Colonic mucosa (tissue), 4 donors: ENCODE data around the gene TRAPPC14. TPM values are rescaled to one million over a fixed set of nuclear protein-coding genes. Genes with fewer than 3 reads are reported as not detected.

Experiments used
- DNase-seq: peaks from one replicate; pipeline ENCODE4 v3.0.0-alpha.2; 2020
- H3K27ac ChIP-seq: fragments of 200-600 bp; one replicate; pipeline ENCODE4 v1.8.0; 2021
- H3K27me3 ChIP-seq: fragments of 200-600 bp; one replicate; pipeline ENCODE4 v1.8.0; 2021
- H3K36me3 ChIP-seq: fragments of 200-600 bp; one replicate; pipeline ENCODE4 v1.8.0; 2021
- H3K4me1 ChIP-seq: fragments of 200-600 bp; one replicate; pipeline ENCODE4 v1.8.0; 2021; ENCODE audit warnings: mild to moderate bottlenecking
- H3K4me3 ChIP-seq: fragments of 200-600 bp; one replicate; pipeline ENCODE4 v1.8.0; 2021
- H3K9ac ChIP-seq, 2 donors: one replicate each; pipeline ENCODE4 v1.7.0; 2013; ENCODE audit warnings: control low read depth in 2 of 2, low read depth in 2 of 2, low read length in 2 of 2
- H3K9me3 ChIP-seq: fragments of 200-600 bp; one replicate; pipeline ENCODE4 v1.8.0; 2021
- CTCF ChIP-seq: fragments of 200-600 bp; IDR thresholded peaks from one replicate; pipeline ENCODE4 v1.8.0; 2022; ENCODE audit warnings: antibody characterized with exemption, mild to moderate bottlenecking
- intact Hi-C: fragments of 100-400 bp; cut with DNase I; formaldehyde crosslinking; loops from one replicate; pipeline ENCODE4 v1.14.1; 2022
- total RNA-seq, 2 donors: library from RNA; stranded (reverse); fragmentation: NEBNext Ultra II Directional in 1 of 2; extraction: Animal tissue kit (Norgen Biotek cat#: 25700) in 1 of 2; gene quantifications; one replicate each; pipeline ENCODE4 v1.2.1, GENCODE V29; 2021
- donor health status: healthy.
- donor health status: DM: no; HTN: no; CAD: no.
- donor health status: DM: no; HTN: no; CAD: no.

The TRAPPC14 gene
- total RNA-seq, 2 donors from 2014 or later, result 40.3 to 69.5 TPM

DNA sequence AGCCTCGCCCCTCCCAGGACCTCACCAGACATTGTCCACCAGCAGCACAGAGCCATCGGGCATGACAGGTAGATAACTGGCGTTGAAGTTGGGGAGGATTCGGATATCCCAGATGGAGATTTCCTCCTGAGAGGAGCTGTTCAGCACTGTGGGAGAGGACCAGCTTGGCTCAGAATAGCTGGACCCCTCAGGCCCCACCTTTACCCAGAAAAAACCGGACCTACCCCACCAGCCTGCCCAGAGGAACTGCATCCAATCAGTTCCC lies 1.5 kb downstream of the TRAPPC14 start:
- intact Hi-C loops, result no loop called here
- H3K4me1 ChIP-seq, result peaks cover 37% of the 10 kb centered on the region

DNA sequence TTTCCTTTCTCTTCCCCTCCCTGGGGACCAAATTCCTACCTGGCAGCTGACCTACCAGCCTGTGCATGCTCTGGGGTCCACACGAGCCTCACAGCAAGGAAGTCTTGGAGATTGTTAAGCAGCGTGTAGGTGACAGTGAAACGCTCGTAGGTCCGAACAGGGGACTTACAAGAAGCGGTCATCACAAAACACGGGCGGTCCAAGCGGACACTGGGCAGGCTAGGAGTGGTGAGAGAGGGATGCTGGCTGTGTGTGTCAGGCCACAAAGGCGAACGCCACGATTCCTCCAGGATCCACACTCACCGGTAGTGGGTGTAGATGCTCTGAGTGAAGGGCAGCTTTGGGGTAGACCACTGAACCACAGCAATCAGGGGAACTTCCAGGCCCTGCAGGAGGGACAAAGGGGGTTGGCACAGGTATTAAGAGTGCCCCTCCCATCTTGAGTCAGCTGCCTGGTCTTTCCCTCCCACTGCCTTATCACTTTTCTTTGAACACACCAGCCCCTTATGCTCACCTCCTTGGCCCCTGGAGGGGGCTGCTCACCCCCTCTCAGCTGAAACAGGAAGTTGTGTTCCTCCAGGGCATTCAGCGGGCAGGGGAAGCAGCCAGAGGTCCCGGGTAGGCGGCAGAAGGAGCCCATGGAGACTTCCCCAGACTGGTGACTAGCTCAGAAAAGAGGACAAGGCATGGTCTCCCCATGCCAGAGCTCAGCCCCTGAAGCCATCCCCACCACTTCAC lies 2.0 kb downstream of the TRAPPC14 start:
- H3K36me3 ChIP-seq, result no peaks in the 10 kb centered on the region
- no peaks in the 10 kb centered on the region for H3K9me3 ChIP-seq
- peaks cover 37% of the 10 kb centered on the region for H3K4me1 ChIP-seq
- peak overlapping the region in 1 of 2 donors; percentile 76 for H3K9ac ChIP-seq
- peak overlapping the region; percentile 84 for H3K4me3 ChIP-seq
- intact Hi-C loops, result no loop called here
- TF ChIP-seq CTCF, result no peak
- no peak for DNase-seq
- H3K27ac ChIP-seq, result peak overlapping the region; percentile 86
- no peaks in the 10 kb centered on the region for H3K27me3 ChIP-seq

More for the DNA sequence above, 1.5 kb downstream of the TRAPPC14 start:
- H3K4me3 ChIP-seq, result peak overlapping the region; percentile 84
- H3K9ac ChIP-seq, result peak overlapping the region in 1 of 2 donors; percentile 76
- DNase-seq, result no peak
- no peaks in the 10 kb centered on the region for H3K36me3 ChIP-seq
- TF ChIP-seq CTCF, result no peak
- no peaks in the 10 kb centered on the region for H3K27me3 ChIP-seq
- H3K27ac ChIP-seq, result peak overlapping the region; percentile 86
- H3K9me3 ChIP-seq, result no peaks in the 10 kb centered on the region

GRCh38 chr7:100155553-100156317 lies 2.8 kb downstream of the TRAPPC14 start:
- intact Hi-C loops, result no loop called here
- peak overlapping the region; percentile 75 for H3K27ac ChIP-seq
- H3K9me3 ChIP-seq, result no peaks in the 10 kb centered on the region
- no peaks in the 10 kb centered on the region for H3K36me3 ChIP-seq
- peaks cover 37% of the 10 kb centered on the region for H3K4me1 ChIP-seq
- no peak for TF ChIP-seq CTCF
- no peak overlapping the region for H3K4me3 ChIP-seq
- H3K27me3 ChIP-seq, result no peaks in the 10 kb centered on the region
- peak overlapping the region in 1 of 2 donors; percentile 35 for H3K9ac ChIP-seq
- no peak for DNase-seq

DNA sequence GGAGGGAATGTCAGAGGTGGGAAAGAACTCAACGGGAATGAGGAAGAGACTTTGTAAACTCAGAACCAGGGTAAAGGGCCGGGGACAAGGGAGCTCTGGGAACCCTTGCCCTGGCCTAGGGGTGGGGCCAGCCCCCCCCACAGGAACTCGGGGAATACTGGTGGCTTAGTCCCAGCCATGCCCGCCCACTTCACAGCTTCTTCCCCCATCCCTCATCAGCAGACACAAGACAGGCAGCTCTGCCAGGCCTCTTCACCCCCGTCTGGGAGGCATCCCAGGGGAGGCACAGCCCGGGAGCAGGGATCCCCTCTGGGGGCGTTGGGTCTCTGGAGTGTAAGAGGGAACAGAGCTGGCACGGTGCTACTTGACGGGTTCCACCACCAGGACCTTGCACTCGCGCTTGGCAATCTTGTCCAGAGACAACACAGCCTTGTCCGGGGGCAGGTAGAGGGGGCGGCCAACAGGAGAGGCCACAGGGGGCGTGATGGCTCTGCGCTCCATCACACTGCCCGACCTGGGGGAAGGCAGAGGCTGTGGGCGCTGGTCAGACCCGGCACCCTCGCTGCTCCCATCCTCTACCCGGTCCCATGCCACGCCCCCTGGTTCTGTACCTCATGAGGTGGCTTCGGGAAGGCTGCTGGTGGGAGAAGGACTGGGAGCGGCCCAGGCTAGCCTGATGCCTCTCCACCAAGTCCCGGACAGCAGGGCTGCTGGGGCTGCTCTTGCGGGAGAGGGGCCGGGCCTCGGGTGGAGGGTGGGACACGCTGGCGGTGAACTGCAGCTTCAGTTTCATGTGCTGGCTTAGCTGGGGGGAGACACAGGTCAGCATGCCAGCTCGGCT lies 3.7 kb downstream of the TRAPPC14 start:
- TF ChIP-seq CTCF, result no peak
- DNase-seq, result peak; percentile 79
- Histone ChIP-seq H3K27me3 (no peaks in the 10 kb centered on the region), H3K4me3 (no peak overlapping the region), H3K36me3 (no peaks in the 10 kb centered on the region), H3K9ac (peak overlapping the region; percentile 35 to 37), H3K4me1 (peaks cover 37% of the 10 kb centered on the region), H3K27ac (peak overlapping the region; percentile 75), H3K9me3 (no peaks in the 10 kb centered on the region)
- intact Hi-C loops, result no loop called here

GRCh38 chr7:100153708-100154535 lies 4.6 kb downstream of the TRAPPC14 start:
- no peak overlapping the region for H3K4me3 ChIP-seq
- H3K27ac ChIP-seq, result peak overlapping the region; percentile 75
- peak overlapping the region; percentile 35 to 46 for H3K9ac ChIP-seq
- peaks cover 37% of the 10 kb centered on the region for H3K4me1 ChIP-seq
- no peak for TF ChIP-seq CTCF
- H3K36me3 ChIP-seq, result no peaks in the 10 kb centered on the region
- peak; percentile 88 for DNase-seq
- no peaks in the 10 kb centered on the region for H3K9me3 ChIP-seq
- H3K27me3 ChIP-seq, result no peaks in the 10 kb centered on the region
- intact Hi-C loops, result no loop called here
